ENCODE measurements around the gene FERMT1. TPM values are rescaled to one million over a fixed set of nuclear protein-coding genes. Genes with fewer than 3 reads are reported as not detected.
A peak's percentile ranks its signal among the peaks of the same experiment; 100 is the strongest.
"Not testable (repeated sequence)": the region's sequence is repeated elsewhere in the genome, so short reads cannot be mapped to it uniquely, and the experiment has no call there.

The FERMT1 gene
- total RNA-seq, 4 donors from 2014 or later: 23.2 to 31.9 (median 29.7) TPM

GRCh38 chr20:6116758-6117157 is 6.1 kb downstream of the FERMT1 start:
- peaks cover 0 to 17% (median 4%) of the 10 kb centered on the region in 4 donors for H3K36me3 ChIP-seq
- H3K27me3 ChIP-seq: peaks cover 9% of the 10 kb centered on the region
- DNase-seq: no peak
- H3K27ac ChIP-seq: peak overlapping the region in 1 of 4 donors; percentile 38
- TF ChIP-seq POLR2A (IDR thresholded peaks at IDR 0.05) (no peak), CTCF (IDR thresholded peaks at IDR 0.05) (no peak), EP300 (IDR thresholded peaks at IDR 0.05; ENCODE audit: low read depth) (no peak), POLR2AphosphoS5 (IDR thresholded peaks at IDR 0.05) (no peak)
- H3K4me3 ChIP-seq: no peak overlapping the region
- H3K9me3 ChIP-seq: no peaks in the 10 kb centered on the region
- WGBS, 2 donors (ENCODE audit: low coverage in 1 of 2): 53 to 70% methylated on average over 3 of the region's 3 CpGs
- intact Hi-C loops (cut with DNase I; ENCODE audit: low total_unique reads) (no loop called here), in situ Hi-C loops (cut with MboI; ENCODE audit: low pct_ligation_motif_present in 1 of 4, low pct_unique_long_range_greater_than_20kb in 1 of 4, low sequenced_read_pairs in 3 of 4) (no loop called here)
- peaks cover 0 to 17% (median 4%) of the 10 kb centered on the region in 4 donors for H3K4me1 ChIP-seq

GRCh38 chr20:6115221-6115895 is 7.5 kb downstream of the FERMT1 start:
- no peak overlapping the region for H3K4me3 ChIP-seq
- peaks cover 0 to 17% (median 4%) of the 10 kb centered on the region in 4 donors for H3K36me3 ChIP-seq
- no peak overlapping the region for H3K27ac ChIP-seq
- H3K4me1 ChIP-seq: peaks cover 0 to 9% (median 3%) of the 10 kb centered on the region in 4 donors
- intact Hi-C loops (cut with DNase I; ENCODE audit: low total_unique reads): no loop called here
- no peak for TF ChIP-seq POLR2AphosphoS5 (IDR thresholded peaks at IDR 0.05)
- TF ChIP-seq POLR2A (IDR thresholded peaks at IDR 0.05): no peak
- no peak for TF ChIP-seq CTCF (IDR thresholded peaks at IDR 0.05)
- TF ChIP-seq EP300 (IDR thresholded peaks at IDR 0.05; ENCODE audit: low read depth): no peak
- WGBS, 2 donors (ENCODE audit: low coverage in 1 of 2): 89 to 91% methylated on average over 3 of the region's 3 CpGs
- H3K27me3 ChIP-seq: no peaks in the 10 kb centered on the region
- H3K9me3 ChIP-seq: no peaks in the 10 kb centered on the region
- in situ Hi-C loops (cut with MboI; ENCODE audit: low pct_ligation_motif_present in 1 of 4, low pct_unique_long_range_greater_than_20kb in 1 of 4, low sequenced_read_pairs in 3 of 4): no loop called here
- DNase-seq: no peak

GRCh38 chr20:6114696-6115095 is 8.1 kb downstream of the FERMT1 start:
- H3K4me1 ChIP-seq: peaks cover 0 to 9% (median 0%) of the 10 kb centered on the region in 4 donors
- 66% methylated on average over 1 of the region's 1 CpG; no CpG with 5 or more reads in 1 of the 2 donors for WGBS, 2 donors (ENCODE audit: low coverage in 1 of 2)
- no peak overlapping the region for H3K27ac ChIP-seq
- intact Hi-C loops (cut with DNase I; ENCODE audit: low total_unique reads) (no loop called here), in situ Hi-C loops (cut with MboI; ENCODE audit: low pct_ligation_motif_present in 1 of 4, low pct_unique_long_range_greater_than_20kb in 1 of 4, low sequenced_read_pairs in 3 of 4) (no loop called here)
- TF ChIP-seq CTCF (IDR thresholded peaks at IDR 0.05): no peak
- TF ChIP-seq EP300 (IDR thresholded peaks at IDR 0.05; ENCODE audit: low read depth): no peak
- no peak for TF ChIP-seq POLR2AphosphoS5 (IDR thresholded peaks at IDR 0.05)
- TF ChIP-seq POLR2A (IDR thresholded peaks at IDR 0.05): no peak
- no peaks in the 10 kb centered on the region for H3K9me3 ChIP-seq
- H3K36me3 ChIP-seq: peaks cover 0 to 17% (median 4%) of the 10 kb centered on the region in 4 donors
- no peak for DNase-seq
- H3K4me3 ChIP-seq: no peak overlapping the region
- H3K27me3 ChIP-seq: no peaks in the 10 kb centered on the region

DNA sequence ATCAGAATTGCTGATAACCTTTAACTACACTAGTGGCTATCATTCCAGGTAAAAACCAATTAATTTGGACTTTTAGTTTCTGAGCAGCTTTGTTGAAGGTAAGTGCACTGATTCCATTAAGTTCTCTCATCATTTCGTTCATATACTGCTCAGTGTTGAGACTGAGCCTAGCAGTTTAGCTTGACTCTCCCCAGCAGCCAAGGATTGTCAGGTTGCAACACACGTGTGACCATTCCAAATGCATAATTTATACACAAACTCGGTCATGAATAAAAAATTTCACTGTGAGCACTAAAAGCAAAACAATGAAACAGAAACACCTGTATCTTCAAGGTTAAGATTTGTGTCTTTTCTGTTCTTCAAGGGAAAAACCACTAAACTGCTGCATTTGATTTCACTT is 8.9 kb downstream of the FERMT1 start:
- no peak for TF ChIP-seq POLR2A (IDR thresholded peaks at IDR 0.05)
- no peak for TF ChIP-seq CTCF (IDR thresholded peaks at IDR 0.05)
- TF ChIP-seq POLR2AphosphoS5 (IDR thresholded peaks at IDR 0.05): no peak
- no peak for TF ChIP-seq EP300 (IDR thresholded peaks at IDR 0.05; ENCODE audit: low read depth)
- Histone ChIP-seq H3K27me3 (no peaks in the 10 kb centered on the region), H3K9me3 (no peaks in the 10 kb centered on the region), H3K36me3 (peaks cover 0 to 17% (median 4%) of the 10 kb centered on the region in 4 donors), H3K4me1 (peaks cover 0 to 9% (median 0%) of the 10 kb centered on the region in 4 donors), H3K27ac (no peak overlapping the region), H3K4me3 (no peak overlapping the region)
- intact Hi-C loops (cut with DNase I; ENCODE audit: low total_unique reads) (no loop called here), in situ Hi-C loops (cut with MboI; ENCODE audit: low pct_ligation_motif_present in 1 of 4, low pct_unique_long_range_greater_than_20kb in 1 of 4, low sequenced_read_pairs in 3 of 4) (no loop called here)
- DNase-seq: no peak
- WGBS, 2 donors (ENCODE audit: low coverage in 1 of 2): 73 to 82% methylated on average over 1 to 3 of the region's 3 CpGs

GRCh38 chr20:6112965-6113364 is 9.9 kb downstream of the FERMT1 start:
- 86 to 100% methylated on average over 1 to 2 of the region's 2 CpGs for WGBS, 2 donors (ENCODE audit: low coverage in 1 of 2)
- H3K4me3 ChIP-seq; H3K27me3 ChIP-seq; H3K4me1 ChIP-seq; intact Hi-C loops (cut with DNase I; ENCODE audit: low total_unique reads); DNase-seq; H3K27ac ChIP-seq; in situ Hi-C loops (cut with MboI; ENCODE audit: low pct_ligation_motif_present in 1 of 4, low pct_unique_long_range_greater_than_20kb in 1 of 4, low sequenced_read_pairs in 3 of 4); H3K9me3 ChIP-seq: not testable (repeated sequence)
- peaks cover 0 to 17% (median 4%) of the 10 kb centered on the region in 4 donors for H3K36me3 ChIP-seq

Data from transverse colon (tissue), 4 donors.